Erythroblast (primary cell): ENCODE results near the gene MBD2.

ENCODE experiments used
- GATA1 ChIP-seq: IDR thresholded peaks from 2 replicates; pipeline ENCODE4 v1.6.1; 2011; ENCODE audit warnings: low read depth, mild to moderate bottlenecking, control low read depth, low read length, moderate library complexity
- POLR2A ChIP-seq: IDR thresholded peaks from 2 replicates; pipeline ENCODE4 v1.6.1; 2011; ENCODE audit warnings: mild to moderate bottlenecking, low read length

DNA sequence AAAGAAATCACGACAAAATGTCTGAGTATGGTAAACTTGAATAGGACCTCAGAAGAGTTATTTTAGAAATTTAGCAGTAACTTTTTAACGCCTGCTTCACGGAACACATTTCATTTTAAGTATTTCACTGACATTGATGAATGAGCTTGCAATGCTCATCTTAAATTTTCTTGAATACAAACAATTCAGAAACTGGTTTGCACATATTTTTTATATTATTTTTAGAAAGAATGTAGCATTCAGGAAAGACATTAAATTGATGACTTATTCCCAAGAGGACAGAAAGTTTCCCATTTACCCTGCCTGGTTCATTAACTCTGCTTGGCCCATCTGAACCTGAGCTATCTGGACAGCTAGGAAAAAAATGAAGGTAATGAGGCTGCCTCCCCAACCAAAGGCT is 89.3 kb downstream of the MBD2 start:
- TF ChIP-seq POLR2A (no peak), GATA1 (no peak)
